C4-2B (cell line): ENCODE measurements around the gene MAGOHB.

ENCODE experiments used
- CTCF ChIP-seq: fragments of 450-650 bp; conservative IDR thresholded peaks from 2 replicates; pipeline ENCODE4 v1.5.1; 2017; ENCODE audit warnings: mild to moderate bottlenecking
- ZFX ChIP-seq: fragments of 450-650 bp; IDR thresholded peaks from 2 replicates; pipeline ENCODE4 v1.6.1; 2017

DNA sequence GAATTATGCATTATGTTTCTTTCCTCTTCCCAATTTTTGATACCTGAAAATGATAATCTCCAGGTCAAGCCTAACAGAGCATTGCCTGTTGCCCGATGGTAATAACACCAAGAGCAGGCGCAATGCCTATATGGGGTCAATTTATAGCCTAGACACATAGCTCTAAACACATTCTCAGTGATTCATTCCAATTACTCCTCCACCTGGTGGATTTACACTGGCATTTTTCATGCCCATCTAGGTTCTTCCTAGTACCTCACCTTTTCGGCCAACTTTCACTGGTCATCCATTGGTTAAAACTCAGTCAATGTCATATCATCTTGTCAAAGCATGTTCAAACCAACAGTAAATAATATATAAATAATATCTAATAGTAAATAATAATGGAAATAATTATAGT, 54.6 kb downstream of the MAGOHB start:
- TF ChIP-seq CTCF (peak; percentile 8), ZFX (no peak)
